ENCODE results near the gene EMSY.

Gene EMSY

DNA sequence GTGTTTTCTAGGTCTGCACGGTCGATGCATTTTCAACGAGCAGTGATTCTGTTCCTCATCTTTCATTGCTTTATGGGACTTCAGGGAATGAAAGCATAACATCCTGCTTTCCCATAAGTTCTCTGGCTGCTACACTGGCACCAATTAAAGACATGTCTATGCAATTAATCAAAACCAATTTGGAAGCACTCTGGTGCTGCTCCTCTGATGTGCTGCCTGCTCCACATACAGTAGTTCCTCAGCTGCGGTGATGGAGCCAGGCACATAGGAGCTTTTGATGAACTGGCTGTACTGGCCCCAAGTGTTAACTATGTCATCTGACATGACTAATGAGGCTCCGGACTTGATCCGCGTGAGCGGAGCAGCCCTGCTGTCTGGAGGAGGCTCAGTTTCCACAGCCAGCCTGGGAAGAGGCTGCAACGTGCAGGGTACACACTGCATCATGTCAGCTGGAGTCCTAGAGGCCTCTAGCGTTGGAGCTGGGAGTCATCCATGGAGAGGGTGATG, 33.9 kb upstream of the EMSY start:
- H3K27ac ChIP-seq: no peak overlapping the region
- TF ChIP-seq, protein P1, sequence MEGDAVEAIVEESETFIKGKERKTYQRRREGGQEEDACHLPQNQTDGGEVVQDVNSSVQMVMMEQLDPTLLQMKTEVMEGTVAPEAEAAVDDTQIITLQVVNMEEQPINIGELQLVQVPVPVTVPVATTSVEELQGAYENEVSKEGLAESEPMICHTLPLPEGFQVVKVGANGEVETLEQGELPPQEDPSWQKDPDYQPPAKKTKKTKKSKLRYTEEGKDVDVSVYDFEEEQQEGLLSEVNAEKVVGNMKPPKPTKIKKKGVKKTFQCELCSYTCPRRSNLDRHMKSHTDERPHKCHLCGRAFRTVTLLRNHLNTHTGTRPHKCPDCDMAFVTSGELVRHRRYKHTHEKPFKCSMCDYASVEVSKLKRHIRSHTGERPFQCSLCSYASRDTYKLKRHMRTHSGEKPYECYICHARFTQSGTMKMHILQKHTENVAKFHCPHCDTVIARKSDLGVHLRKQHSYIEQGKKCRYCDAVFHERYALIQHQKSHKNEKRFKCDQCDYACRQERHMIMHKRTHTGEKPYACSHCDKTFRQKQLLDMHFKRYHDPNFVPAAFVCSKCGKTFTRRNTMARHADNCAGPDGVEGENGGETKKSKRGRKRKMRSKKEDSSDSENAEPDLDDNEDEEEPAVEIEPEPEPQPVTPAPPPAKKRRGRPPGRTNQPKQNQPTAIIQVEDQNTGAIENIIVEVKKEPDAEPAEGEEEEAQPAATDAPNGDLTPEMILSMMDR (IDR thresholded peaks at IDR 0.05): no peak
- no peak for TF ChIP-seq ZFX (IDR thresholded peaks at IDR 0.05; ENCODE audit: borderline replicate concordance)

DNA sequence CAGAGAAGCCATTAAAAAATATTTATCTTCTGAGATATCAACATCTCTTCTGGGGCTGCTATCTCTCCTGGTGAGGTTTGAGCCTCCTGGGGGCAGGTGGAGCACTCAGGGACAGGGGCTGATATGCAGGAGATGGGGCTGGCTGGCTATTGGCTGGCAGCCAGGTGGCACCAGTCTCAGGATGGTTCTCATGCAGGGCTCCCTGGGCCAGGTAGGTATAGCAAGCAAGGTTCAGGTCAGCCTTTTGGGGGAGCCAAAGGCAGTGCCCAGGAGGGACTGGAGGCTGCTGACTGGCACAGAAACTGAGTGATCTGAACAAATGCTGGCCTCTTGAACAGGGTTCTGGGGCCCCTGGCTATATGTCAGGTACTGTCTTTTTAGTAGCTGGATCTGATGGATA, 29.7 kb upstream of the EMSY start:
- no peak overlapping the region for H3K27ac ChIP-seq
- TF ChIP-seq ZFX (IDR thresholded peaks at IDR 0.05; ENCODE audit: borderline replicate concordance): no peak
- TF ChIP-seq, protein P1 (IDR thresholded peaks at IDR 0.05): no peak

DNA sequence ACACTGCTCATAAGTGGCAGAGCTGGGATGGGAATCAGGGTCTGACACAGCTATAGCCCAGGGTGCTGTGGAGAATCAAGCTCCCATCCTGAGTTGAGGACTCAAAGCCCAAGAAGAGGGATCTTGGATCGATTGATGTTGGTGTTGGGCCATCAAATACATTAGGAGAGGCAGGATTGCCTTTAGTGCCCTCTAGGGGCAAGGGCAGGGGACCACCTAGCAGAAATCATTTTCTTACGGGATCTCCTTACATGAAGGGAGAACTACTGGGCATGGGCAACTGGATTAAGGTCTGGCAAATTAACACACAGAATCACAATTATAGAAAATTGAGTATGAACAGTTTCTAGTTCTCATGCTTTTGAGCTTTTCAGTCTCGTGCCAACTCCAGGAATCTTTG, 24.9 kb upstream of the EMSY start:
- H3K27ac ChIP-seq: no peak overlapping the region
- TF ChIP-seq, protein P1 (IDR thresholded peaks at IDR 0.05): peak; percentile 80
- TF ChIP-seq ZFX (IDR thresholded peaks at IDR 0.05; ENCODE audit: borderline replicate concordance): no peak

DNA sequence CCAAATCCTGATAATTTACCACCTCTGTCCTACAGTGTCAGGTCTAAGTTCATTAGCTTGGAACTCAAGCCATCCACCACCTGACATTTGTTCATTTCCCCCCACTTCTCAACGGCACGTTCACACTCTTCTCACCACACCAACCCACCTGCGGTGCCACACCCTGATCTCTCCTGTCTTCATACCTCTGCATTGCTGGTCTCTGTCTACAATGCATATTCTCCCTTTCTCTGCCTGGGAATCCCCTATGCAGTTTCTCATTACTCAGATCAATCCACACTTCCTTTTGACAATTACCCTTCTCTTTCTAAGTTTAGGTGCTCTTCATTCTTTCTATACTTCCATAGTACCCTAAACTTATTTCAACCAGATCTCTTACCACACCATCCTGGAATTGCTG, 20.4 kb upstream of the EMSY start:
- H3K27ac ChIP-seq: no peak overlapping the region
- TF ChIP-seq, protein P1 (IDR thresholded peaks at IDR 0.05): no peak
- no peak for TF ChIP-seq ZFX (IDR thresholded peaks at IDR 0.05; ENCODE audit: borderline replicate concordance)

DNA sequence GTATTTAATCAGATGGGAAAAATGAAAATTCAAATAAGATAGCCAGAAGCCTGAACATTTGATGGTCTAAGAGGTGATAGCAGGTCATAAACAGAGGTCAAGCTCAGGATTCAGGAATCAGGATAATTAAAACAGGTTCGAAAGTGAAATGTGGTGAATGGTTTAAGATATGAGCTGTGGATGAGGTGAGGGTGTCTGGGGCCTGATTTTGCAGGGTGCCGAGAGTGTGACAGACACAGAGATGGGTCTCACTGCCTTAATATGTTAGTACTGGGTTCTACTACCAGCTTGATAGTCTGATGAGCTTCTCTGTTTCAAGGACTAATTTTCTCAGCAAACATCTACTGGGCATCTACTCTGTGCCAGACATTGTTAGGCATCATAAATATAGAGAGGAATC, 19.9 kb upstream of the EMSY start:
- no peak overlapping the region for H3K27ac ChIP-seq
- TF ChIP-seq, protein P1 (IDR thresholded peaks at IDR 0.05): no peak
- no peak for TF ChIP-seq ZFX (IDR thresholded peaks at IDR 0.05; ENCODE audit: borderline replicate concordance)

DNA sequence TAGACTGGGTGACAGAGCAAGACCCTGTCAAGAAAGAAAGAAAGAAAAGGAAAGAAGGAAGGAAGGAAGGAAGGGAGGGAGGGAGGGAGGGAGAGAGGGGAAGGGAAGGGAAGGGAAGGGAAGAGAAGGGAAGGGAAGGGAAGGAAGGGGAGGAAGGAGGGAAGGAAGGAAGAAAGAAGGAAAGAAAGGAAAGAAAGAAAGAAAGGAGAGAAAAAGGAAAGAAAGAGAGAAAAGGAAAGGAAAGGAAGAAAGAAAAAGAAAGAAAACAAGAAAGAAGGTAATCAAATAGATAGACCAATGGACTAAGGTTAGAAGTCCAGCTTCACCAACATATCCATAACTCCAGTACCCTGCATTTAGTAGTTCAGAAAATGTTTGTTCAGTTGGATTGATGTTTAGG, 18.2 kb upstream of the EMSY start:
- TF ChIP-seq ZFX (IDR thresholded peaks at IDR 0.05; ENCODE audit: borderline replicate concordance): no peak
- TF ChIP-seq, protein P1 (IDR thresholded peaks at IDR 0.05): no peak

DNA sequence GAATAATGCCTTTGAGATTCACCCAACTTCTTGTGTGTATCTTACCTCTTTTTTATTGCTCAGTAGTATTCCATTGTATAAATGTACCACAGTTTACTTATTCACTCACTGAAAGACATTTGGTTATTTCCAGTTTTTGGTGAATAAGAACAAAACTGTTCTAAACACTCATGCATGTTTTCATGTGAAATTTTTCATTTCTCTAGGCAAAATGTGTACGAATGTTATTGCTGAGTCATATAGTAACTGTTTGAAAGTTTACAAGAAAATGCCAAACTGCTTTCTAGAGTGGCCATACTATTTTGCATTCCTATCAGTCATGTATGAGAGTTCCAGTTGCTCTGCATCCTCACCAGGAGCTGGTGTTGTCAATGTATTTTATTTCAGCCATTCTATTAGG, 8.8 kb upstream of the EMSY start:
- no peak for TF ChIP-seq ZFX (IDR thresholded peaks at IDR 0.05; ENCODE audit: borderline replicate concordance)
- TF ChIP-seq, protein P1 (IDR thresholded peaks at IDR 0.05): no peak
- H3K27ac ChIP-seq: no peak overlapping the region

More for the DNA sequence above, 18.2 kb upstream of the EMSY start:
- H3K27ac ChIP-seq: no peak overlapping the region

All from 22Rv1 (cell line).